ENCODE measurements around the gene MICAL3. TPM values are rescaled to one million over a fixed set of nuclear protein-coding genes. Genes with fewer than 3 reads are reported as not detected.
A peak's percentile ranks its signal among the peaks of the same experiment; 100 is the strongest.

The MICAL3 gene
- total RNA-seq, 1 donor from 2014 or later: 36.9 TPM

DNA sequence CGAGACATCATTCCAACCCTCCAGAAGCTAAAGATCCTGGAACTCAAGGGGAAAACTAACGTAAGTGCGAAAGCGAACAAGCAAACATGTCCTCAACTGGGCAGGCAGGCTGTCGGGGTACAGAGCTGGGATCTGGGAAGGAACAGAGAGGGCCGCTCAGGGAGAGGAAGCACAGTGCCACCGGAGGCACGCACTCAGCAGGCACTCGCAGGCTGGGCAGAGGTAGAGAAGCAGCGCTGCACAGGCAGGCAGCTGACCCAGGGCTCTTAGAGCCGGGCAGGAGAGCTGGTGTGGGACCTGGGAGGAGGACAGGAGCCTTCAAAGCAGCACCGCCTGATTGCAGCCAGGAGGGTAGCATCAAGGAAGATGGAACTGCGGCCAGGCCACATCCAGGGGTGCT is 62.2 kb downstream of the MICAL3 start:
- H3K36me3 ChIP-seq: peaks cover 0 to 5% of the 10 kb centered on the region in 2 donors
- no peak overlapping the region for H3K27ac ChIP-seq
- H3K27me3 ChIP-seq: no peaks in the 10 kb centered on the region
- H3K9me3 ChIP-seq: no peaks in the 10 kb centered on the region
- H3K4me3 ChIP-seq: no peak overlapping the region
- TF ChIP-seq, protein P1, sequence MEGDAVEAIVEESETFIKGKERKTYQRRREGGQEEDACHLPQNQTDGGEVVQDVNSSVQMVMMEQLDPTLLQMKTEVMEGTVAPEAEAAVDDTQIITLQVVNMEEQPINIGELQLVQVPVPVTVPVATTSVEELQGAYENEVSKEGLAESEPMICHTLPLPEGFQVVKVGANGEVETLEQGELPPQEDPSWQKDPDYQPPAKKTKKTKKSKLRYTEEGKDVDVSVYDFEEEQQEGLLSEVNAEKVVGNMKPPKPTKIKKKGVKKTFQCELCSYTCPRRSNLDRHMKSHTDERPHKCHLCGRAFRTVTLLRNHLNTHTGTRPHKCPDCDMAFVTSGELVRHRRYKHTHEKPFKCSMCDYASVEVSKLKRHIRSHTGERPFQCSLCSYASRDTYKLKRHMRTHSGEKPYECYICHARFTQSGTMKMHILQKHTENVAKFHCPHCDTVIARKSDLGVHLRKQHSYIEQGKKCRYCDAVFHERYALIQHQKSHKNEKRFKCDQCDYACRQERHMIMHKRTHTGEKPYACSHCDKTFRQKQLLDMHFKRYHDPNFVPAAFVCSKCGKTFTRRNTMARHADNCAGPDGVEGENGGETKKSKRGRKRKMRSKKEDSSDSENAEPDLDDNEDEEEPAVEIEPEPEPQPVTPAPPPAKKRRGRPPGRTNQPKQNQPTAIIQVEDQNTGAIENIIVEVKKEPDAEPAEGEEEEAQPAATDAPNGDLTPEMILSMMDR (IDR thresholded peaks at IDR 0.05): no peak
- H3K4me1 ChIP-seq: no peaks in the 10 kb centered on the region
- no peak for DNase-seq (ENCODE audit: low spot score in 2 of 2)
- intact Hi-C loops (cut with DNase I): no loop called here

DNA sequence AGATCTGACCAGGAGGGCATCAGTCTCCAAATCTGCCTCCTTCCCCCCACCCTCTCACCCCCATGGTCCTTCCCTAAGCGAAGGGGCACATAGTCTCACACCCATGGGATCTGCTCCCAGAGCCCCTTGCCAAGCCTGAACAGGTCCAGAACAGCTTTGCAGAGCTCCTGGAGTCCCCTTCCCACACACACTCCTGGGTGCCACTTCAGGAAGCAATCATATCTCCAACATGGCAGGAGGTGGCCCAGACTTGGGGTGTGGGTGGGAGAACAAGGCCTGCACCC is 63.0 kb downstream of the MICAL3 start:
- DNase-seq (ENCODE audit: low spot score in 2 of 2): no peak
- intact Hi-C loops (cut with DNase I): no loop called here
- TF ChIP-seq, protein P1 (IDR thresholded peaks at IDR 0.05): no peak

DNA sequence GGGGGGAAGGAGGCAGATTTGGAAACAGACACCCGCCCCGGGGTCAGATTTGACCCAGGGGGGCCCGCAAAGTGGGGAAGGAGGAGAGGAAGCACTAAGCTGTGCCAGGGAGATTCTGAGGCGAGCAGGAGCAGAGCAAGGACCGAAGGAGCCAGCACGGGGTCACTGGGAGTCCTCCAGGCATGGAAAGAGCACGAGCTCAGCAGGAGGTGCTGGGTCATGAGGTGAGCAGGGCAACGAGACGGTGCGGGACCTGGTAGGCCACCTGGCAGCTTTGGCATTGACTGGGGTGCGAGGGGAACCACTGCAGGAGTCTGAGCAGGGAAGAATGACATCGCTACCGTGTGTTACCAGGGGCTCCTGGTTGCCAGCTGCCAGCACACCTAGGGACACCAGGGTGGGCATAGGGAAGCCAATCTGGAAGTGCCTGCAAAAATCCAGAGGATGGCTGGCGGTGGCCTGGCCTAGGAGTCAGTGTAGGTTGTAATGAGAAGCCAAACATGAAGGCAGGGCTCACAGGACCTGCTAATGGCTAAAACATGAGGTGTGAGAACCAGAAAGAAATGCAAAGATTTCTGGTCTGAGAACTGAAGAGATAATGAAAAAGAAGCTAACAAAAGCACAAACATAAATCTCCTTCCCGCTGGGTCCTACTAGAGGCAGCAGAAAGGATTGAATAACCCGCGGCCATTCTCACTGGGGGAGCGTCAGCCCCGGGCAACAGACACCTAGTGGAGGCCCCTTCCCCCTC is 63.5 kb downstream of the MICAL3 start:
- TF ChIP-seq, protein P1 (IDR thresholded peaks at IDR 0.05): no peak
- intact Hi-C loops (cut with DNase I): no loop called here
- H3K27me3 ChIP-seq: no peaks in the 10 kb centered on the region
- H3K4me1 ChIP-seq: no peaks in the 10 kb centered on the region
- H3K4me3 ChIP-seq: no peak overlapping the region
- DNase-seq (ENCODE audit: low spot score in 2 of 2): no peak
- H3K9me3 ChIP-seq: no peaks in the 10 kb centered on the region
- peaks cover 0 to 5% of the 10 kb centered on the region in 2 donors for H3K36me3 ChIP-seq
- no peak overlapping the region for H3K27ac ChIP-seq

More for the DNA sequence above, 63.0 kb downstream of the MICAL3 start:
- Histone ChIP-seq H3K9me3 (no peaks in the 10 kb centered on the region), H3K4me1 (no peaks in the 10 kb centered on the region), H3K27ac (no peak overlapping the region), H3K36me3 (peaks cover 0 to 5% of the 10 kb centered on the region in 2 donors), H3K27me3 (no peaks in the 10 kb centered on the region), H3K4me3 (no peak overlapping the region)

DNA sequence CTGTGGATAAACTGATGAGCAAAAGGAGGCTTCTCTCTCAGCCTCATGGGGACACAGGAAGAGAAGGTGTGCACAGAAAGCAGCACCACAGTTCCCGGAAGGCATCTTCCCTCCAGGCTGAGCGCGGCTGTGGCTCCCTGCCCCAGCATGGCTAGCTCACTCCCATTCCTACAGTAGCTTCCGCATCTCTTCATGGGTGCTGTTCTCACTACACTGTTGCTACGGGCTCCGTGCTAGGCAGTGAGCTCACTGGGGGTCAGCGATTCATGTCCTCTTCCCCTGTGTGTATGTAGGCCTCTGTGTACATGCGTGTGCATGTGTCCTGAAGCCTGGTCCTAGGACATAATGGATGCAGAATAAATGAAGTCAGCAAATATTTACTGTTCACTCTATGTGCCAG is 64.3 kb downstream of the MICAL3 start:
- Histone ChIP-seq H3K36me3 (peaks cover 0 to 5% of the 10 kb centered on the region in 2 donors), H3K9me3 (no peaks in the 10 kb centered on the region), H3K4me1 (no peaks in the 10 kb centered on the region), H3K27me3 (no peaks in the 10 kb centered on the region), H3K4me3 (no peak overlapping the region), H3K27ac (no peak overlapping the region)
- DNase-seq (ENCODE audit: low spot score in 2 of 2): no peak
- intact Hi-C loops (cut with DNase I): no loop called here
- TF ChIP-seq, protein P1 (IDR thresholded peaks at IDR 0.05): no peak

DNA sequence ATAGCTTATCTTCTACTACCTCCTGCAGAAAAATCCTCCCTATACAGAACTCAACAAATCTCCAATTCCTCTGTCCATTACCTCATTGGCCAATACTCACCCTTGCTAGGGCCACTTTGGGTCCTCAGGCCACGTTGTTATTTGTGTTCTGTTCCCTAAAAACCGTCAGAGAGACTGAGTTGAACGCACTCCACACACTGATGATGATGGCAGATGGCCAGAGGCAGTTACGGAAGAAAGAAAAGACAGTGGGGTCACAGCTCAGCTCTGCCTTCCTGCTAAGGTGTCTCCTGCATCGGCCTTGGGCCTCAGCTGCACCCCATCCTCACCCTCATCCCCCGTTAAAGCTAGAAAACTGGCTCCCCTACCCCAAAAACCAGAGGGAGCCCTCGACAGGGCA is 66.2 kb downstream of the MICAL3 start:
- TF ChIP-seq, protein P1 (IDR thresholded peaks at IDR 0.05): no peak
- intact Hi-C loops (cut with DNase I): no loop called here
- DNase-seq (ENCODE audit: low spot score in 2 of 2): peak in 1 of 2 donors; percentile 24
- no peaks in the 10 kb centered on the region for H3K9me3 ChIP-seq
- H3K4me1 ChIP-seq: no peaks in the 10 kb centered on the region
- no peak overlapping the region for H3K4me3 ChIP-seq
- no peaks in the 10 kb centered on the region for H3K27me3 ChIP-seq
- no peak overlapping the region for H3K27ac ChIP-seq
- no peaks in the 10 kb centered on the region for H3K36me3 ChIP-seq

DNA sequence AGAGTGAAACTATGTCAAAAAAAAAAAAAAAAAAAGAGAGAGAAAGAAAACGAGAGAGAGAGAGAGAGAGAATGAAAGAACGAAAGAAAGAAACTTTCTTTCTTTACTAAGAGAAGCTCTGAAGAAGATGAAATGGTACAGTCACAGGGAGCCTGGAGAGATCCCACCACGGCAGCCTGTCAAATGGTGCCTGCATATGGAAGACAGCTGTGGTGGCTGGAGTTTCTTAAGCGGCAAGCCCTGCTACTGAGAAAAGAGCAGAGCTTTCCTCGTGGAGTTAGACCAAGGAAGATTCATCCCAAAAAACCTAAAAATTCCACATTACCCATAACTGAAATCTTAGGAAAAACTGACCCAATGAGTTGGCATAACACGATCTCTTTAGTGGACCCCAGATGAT is 66.7 kb downstream of the MICAL3 start:
- no peak overlapping the region for H3K4me3 ChIP-seq
- H3K36me3 ChIP-seq: no peaks in the 10 kb centered on the region
- DNase-seq (ENCODE audit: low spot score in 2 of 2): peak in 1 of 2 donors; percentile 8
- no peaks in the 10 kb centered on the region for H3K9me3 ChIP-seq
- TF ChIP-seq, protein P1 (IDR thresholded peaks at IDR 0.05): no peak
- intact Hi-C loops (cut with DNase I): no loop called here
- no peak overlapping the region for H3K27ac ChIP-seq
- H3K4me1 ChIP-seq: no peaks in the 10 kb centered on the region
- no peaks in the 10 kb centered on the region for H3K27me3 ChIP-seq

Data from ascending aorta (tissue), 2 donors.